GM15510 (cell line): ENCODE results near the gene CNOT2.

Experiments
- POLR2A ChIP-seq: IDR thresholded peaks from 3 replicates; pipeline ENCODE4 v1.6.1; 2011; ENCODE audit warnings: borderline replicate concordance; ENCODE audit not compliant: insufficient read length; ENCODE audit errors: extremely low read depth

CNOT2 gene, protein sequence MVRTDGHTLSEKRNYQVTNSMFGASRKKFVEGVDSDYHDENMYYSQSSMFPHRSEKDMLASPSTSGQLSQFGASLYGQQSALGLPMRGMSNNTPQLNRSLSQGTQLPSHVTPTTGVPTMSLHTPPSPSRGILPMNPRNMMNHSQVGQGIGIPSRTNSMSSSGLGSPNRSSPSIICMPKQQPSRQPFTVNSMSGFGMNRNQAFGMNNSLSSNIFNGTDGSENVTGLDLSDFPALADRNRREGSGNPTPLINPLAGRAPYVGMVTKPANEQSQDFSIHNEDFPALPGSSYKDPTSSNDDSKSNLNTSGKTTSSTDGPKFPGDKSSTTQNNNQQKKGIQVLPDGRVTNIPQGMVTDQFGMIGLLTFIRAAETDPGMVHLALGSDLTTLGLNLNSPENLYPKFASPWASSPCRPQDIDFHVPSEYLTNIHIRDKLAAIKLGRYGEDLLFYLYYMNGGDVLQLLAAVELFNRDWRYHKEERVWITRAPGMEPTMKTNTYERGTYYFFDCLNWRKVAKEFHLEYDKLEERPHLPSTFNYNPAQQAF

DNA sequence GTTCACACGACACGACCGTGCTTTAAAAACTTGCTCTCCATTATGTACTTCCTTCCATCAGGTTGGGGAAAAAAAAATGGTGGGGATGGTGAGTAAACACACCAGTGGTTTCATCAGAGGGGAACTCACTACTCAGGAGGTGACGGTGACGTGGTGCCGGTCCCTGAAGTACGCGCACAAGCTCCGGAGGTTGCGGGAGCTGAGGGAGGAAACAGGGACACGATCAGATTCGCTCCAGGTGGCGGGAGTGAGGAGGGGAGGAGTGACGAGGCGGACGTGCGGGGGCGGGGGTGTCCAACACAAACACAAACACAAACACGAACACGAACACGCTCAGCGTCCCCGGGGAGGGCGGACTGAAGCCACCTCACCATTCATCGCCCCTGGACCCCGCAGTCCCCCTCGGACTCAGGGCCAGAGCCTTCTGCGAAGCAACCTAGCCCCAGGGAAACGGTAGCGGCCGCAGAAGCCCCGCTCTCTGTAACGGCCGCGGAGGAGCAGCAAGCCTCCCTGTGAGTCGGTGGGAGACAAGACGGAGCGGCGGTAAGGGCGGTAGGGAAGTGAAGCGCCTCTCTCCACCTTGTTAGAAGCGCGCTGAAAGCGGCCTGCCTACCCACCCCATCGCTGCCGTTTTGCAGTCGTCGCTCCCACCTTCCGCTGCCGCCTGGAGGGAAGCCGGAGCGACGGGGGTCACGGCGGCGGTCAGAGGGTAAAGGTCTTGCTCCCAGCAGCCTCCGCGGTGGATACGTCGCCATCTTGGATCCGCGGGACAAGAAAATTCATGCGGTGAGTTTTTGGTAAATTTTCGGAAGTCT, at the start of gene CNOT2:
Gene CNOT2 (plus strand): TSS at position 739 of the 815 bp plus-strand sequence. CDS start 34,794 bp downstream, outside the sequence.
- TF ChIP-seq POLR2A: peak; percentile 64

DNA sequence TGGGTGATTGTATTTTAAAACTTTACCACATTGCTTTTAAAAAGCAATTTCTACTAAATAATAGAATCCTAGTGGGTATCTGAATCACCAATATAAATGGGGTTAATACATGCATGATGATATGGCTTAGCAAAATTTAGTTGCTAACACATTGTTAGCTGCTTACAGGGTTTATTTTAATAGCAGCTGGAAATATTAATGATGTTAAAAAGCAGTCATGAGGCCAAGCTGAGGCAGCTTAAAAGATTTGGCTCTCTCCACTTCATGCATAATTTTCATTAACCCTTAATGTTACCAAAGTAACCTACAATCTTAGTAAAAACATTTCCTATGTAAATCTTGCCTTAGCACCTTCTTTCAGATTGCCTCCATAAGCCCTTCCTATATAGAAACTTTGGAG, 49.2 kb upstream of the CNOT2 start:
- no peak for TF ChIP-seq POLR2A

DNA sequence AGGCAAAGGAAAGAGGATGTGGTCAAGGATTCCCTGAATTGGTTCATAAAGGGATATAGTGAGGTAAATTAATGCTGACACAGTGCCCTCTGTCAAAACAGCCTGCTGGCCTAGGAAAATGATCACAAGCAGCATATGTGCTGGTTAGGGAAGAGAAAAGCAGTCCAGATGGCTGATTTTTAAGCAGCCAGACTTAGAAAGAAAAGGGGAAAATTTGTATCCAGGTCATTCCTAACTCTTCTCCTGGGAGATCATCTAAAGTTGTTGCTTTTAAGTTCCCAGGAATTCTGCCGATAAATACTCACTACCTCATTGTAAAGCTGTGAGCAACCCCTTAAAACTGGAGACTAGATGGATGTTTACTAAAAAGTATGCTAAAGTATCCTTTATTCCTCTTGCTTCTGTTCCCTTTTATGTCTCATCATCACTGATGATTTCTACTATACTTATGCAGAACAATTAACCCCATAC, 46.4 kb upstream of the CNOT2 start:
- TF ChIP-seq POLR2A: no peak

DNA sequence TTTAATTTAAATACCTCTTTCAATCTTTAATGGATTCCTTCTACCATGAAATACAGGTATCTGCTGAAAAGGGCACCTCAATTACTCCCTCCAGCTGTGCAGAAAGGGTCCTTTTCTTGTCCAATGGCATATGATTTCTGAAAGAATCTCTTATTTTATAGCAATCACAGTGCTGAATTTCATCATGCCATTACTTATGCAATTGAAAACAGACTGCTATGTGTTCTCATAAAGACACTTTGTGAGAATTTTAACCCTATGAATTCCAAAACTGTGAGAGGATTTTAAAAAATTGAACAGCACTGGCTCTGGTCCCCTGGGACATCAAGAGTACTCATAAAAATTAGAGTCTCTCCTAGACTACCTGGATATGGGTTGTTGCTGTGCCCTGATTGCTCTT, 45.9 kb upstream of the CNOT2 start:
- TF ChIP-seq POLR2A: no peak

DNA sequence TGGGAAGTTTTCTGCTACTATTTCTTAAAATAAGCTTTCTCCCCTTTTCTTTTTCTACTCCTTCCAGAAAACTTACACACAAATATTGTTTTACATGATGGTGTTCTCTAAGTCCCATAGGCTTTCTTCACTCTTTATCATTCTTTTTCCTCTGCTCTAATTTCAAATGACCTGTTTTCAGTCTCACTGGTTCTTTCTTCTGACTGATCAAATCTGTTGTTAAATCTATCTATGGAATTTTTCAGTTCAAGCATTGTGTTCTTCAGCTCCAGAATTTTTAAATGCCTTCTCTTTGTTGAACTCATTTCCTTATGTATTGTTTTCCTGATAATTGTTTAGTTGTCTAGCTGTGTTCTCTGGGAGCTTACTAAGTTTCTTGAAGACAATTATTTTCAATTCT, 29.5 kb upstream of the CNOT2 start:
- no peak for TF ChIP-seq POLR2A

DNA sequence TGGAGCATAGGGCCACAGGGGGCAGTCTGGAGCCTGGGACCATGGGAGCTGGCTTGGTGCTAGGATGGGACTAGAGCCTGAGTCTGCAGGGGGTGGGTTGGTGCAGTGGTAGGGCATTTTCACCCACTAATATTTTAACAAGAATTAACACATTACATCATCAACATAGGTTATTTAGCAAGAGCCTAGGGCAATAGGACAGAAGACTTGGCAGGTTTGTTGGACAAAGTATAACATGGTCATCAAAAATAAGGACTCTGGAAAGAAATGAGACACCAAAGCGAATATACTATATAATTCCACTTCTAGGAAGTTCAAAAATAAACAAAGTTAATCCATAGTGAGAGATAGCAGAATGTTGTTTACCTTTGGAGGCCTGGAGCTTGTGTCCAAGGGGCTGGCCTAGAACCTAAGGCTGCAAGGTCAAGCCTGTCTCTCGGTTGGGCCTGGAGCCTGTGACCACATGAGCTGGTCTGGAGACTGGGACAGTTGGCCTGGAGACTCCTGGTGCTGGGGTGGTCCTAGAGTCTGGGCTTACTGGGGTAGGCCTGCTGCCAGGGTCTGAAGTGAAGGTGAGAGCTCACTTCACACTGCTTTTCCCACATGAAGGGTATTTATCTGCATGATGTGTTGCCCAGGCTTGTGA, 28.1 kb upstream of the CNOT2 start:
- TF ChIP-seq POLR2A: no peak

DNA sequence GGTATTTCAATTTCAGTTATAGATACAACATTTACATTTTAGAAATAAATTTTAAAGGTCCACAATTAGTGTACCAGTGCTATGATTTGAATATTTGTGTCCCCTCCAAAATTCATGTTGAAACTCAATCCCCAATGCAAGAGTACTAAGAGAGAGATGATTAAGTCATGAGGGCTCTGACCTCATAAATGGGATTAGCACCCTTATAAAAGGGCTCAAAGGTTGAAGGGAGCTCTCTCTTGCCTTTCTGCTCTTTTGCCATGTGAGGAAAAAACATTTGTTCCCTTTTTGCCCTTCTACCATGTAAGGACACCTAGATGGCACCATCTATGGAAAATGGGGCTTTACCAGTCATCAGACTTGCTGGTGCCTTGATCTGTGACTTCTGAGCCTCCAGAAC, 25.8 kb upstream of the CNOT2 start:
- TF ChIP-seq POLR2A: no peak

DNA sequence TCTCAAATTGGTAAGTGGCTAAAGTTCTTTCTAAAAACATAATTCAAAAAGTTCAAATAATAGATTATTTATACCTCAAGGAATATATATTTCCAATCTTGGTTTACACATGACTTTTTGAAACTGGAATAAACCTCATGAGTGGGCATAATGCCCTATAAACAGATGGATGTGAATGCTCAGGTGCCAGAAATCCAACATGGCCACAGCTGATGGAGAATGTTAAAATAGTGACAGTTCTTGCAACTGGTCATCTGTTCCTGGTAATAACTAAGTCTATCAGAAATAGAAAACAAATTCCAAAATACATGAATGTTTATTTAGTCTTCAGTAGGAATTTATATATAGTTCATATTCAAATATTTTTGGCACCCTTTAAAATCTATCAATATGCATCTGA, 21.6 kb upstream of the CNOT2 start:
- TF ChIP-seq POLR2A: no peak

DNA sequence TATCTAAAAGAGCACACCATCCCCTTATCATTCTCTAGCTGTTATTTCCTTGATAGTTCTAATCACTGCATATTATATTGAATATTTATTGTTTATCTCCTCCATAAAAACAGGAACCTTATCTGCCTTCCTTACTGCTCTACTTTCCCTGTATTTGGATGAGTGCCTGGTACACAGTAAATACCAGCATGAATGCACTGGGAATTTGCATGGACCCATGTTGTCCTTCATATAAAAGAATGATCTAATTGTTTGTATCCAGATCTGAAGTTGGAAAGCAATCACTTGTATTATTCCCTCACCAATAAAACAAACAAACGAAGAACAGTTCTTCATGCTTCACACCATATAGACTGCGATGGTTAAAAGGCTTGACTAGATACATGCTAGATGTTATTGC, 15.3 kb upstream of the CNOT2 start:
- no peak for TF ChIP-seq POLR2A

DNA sequence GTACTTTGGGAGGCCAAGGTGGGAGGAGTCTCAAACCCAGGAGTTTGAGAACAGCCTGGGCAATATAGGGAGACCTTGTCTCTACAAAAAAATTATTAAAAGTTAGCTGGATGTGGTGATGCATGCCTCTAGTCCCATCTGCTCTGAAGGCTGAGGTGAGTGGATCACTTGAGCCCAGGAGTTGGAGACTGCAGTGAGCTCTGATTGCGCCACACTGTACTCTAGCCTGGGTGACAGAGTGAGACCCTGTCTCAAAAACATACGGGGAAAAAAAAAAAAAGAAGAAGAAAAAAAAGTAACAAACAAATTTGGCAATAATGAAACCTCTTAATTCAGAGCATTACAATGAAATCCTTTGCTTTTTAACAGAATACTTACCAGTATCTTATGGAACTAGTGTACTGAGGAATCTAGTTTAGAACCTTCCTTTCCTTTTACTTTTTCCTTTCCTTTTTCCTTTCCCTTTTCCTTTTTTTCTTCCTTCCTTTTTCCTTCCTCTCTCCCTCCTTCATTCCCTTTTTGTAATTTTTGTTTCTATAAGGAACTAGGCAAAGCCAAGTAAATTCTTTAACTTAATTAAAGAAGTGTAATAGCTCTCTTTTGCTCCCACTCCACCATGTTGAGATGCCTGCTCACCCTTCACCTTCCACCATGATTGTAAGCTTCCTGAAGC, 12.2 kb upstream of the CNOT2 start:
- no peak for TF ChIP-seq POLR2A

DNA sequence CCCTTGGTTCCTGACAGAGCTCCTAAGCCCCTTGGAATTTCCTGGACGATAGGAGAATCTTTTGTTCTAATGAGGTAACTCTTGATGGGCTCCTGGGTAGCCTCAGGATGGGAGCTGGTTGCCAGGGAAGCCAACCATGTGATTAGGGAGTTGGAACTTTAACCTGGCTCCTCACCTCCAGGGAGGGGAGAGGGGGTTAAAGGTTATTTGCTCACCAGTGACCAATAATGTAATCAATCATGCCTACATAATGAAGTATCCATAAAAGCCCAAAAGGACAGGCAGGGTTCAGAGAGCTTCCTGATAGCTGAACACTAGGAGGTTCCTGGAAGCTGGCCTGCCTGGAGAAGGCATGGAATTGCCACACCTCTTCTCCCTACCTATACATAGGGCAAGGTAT, 6.2 kb upstream of the CNOT2 start:
- no peak for TF ChIP-seq POLR2A

DNA sequence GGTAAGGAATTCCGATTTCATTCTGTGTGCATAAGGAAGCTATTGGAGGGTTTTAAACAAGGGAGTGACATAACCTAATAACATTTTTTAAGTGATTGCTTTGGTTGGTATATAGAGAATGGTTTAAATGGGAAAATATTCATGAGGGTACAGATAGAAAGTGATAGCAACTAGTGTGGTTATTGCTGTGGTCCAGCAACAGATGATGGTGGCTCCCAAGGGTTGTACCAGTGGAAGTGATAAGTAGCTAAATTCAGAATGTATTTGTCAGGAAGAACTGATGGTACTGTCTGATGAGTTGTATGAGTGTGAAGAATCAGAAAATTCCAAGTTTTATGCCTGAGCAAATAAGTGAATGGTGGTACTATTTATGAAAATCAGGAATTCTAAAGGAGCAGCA, 2.6 kb upstream of the CNOT2 start:
- TF ChIP-seq POLR2A: no peak

DNA sequence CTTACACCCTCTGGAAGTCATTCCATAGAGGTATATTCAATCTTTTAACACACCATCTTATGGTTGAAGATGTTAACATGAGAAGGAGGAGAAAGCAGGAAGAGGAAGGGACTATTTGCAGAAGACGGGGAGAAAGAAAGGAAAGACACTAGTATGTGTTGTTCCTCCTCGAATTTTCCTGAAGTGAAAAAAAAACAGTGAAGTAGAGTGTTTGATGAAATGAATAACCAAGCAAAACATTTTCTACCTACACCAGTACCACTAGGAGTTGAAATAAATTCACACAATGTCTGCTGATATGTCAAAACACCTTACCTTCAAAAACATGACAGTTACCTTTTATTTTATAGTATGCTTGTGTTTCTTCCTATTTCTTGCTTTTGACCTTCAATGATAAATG, 1.4 kb upstream of the CNOT2 start:
- TF ChIP-seq POLR2A: no peak

DNA sequence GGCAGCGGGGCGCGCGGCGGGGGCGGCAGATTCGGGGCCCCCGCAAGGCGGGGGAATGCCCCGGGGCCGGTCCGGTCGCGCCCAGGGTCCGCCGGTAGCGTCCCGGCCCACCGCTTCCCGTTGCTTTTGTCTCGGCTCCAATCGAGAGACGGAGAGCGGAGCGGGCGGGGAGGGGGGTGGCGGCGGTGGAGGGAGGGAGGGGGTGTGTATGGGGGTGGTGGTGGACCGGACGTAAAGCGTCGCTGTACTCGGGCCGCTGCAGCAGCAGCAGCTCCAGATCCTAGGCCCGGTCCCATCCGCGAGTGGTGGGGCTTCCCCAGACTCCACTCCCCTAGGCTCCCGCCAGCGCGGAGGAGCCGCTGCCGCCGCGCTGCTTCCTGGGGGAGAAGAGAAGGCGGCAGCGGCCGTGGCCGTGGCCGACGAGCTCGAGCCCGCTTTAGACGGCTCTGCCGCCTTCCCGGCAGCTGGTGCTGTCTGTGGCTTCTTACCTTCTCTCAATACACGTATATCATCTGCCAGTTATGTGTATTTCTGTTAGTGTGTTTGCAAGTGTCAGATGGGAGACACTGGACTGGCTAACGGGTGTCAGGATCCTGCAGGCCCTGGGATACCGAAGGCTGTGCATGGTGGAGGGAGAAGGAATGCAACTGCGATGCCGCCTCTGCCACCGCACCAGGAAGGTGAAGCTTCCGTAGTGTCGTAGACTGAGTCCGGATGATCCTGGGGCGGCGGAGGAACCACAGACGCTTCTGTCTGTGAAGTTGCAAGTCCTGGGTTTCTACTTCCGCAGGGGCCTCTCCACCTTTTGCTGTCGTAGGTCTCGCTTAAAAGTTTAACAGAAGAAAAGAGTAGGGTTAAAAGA, 508 bp downstream of the CNOT2 start:
- peak; percentile 11 for TF ChIP-seq POLR2A

DNA sequence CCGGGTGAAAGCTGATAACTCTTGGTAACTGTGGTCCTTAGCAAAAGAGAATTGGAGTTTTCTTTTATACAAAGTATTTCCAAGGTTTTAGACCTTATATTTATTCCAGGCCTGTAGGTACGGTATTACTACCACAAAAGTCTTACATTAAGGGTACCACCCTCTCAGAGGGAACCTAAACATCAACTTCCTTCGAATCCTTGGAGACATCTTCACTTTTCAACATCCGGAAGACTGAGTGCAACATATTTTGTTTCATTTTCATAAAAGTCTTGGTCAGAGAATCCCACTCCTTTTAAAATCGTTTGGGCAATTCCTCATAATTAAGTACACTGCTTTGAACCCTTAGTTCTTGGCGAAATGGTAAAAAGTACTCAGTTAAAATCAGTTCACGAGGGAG, 1.2 kb downstream of the CNOT2 start:
- TF ChIP-seq POLR2A: no peak
